Measurements from ENCODE around the gene SIGLEC8.

GRCh38 chr19:51497666-51498065 is 39.4 kb upstream of the SIGLEC8 start:
- TF ChIP-seq CTCF (IDR thresholded peaks at IDR 0.05) (no peak), POLR2A (IDR thresholded peaks at IDR 0.05) (no peak), EP300 (IDR thresholded peaks at IDR 0.05) (no peak)
